ENCODE measurements around the gene WNT9B.
"Not testable (repeated sequence)": the region's sequence is repeated elsewhere in the genome, so short reads cannot be mapped to it uniquely, and the experiment has no call there.

WNT9B gene

DNA sequence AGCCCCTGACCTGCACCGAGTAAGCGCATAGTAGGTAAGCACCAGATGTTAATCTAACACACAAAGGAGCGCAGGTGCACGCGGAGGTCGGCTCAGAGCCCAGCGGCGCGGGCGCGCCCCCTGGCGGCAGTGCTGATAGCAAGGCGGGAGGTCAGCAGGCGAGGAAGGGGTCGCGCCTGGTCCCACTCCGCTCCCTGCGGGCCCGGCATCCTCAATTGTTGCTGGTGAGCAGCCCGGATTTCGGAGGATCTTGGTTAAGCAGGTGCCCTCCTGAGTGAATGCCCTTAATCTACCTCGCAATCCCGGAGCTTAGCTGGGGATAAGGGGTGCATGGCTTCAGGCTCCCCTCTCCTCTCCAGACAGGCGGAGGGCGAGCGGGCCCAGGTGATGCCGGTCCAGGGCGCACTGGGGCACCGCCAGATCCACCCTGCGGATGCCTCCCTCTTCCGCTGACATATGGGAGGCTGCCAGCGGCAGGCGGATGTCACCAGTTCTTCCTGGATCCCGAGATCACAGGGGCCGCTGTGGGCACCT, 28.9 kb upstream of the WNT9B start:
- no peak for DNase-seq

DNA sequence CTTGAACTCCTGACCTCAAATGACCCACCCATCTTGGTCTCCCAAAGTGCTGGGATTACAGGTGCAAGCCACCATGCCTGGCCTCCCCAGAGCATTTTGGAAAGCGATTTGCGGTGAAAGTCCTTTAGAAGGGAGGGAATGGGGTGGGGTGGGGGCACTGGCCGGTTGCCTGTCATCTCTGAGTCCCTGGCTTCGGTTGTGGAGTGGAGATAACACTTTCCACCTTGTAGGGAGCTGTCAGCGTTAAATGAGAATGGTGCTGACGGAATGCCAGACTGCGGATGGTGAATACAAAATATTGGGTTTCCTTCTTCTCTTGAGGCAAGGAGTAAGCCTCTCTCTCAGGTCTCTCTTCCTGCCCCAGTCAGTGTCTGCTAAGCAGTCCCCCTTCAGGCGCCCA, 27.7 kb upstream of the WNT9B start:
- no peak for DNase-seq

DNA sequence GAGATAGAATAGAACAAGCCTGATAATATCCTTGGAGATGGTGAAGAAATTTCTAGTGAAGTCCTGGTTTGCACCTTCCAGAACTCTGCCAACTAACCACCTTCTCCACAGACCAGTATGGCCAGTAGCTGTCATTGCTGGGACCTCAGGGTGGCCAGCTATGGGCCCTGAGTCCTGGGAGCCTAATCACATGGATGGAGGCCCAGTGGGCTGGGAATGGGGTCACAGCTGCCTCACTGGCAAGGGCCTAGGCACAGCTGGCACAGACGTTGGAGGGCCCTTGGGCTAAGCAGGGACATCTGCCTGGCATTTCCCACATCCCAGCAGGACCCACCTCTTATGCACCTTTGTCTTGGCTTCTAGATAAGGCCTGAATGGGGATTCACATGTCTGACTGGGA, 25.3 kb upstream of the WNT9B start:
- DNase-seq = no peak

DNA sequence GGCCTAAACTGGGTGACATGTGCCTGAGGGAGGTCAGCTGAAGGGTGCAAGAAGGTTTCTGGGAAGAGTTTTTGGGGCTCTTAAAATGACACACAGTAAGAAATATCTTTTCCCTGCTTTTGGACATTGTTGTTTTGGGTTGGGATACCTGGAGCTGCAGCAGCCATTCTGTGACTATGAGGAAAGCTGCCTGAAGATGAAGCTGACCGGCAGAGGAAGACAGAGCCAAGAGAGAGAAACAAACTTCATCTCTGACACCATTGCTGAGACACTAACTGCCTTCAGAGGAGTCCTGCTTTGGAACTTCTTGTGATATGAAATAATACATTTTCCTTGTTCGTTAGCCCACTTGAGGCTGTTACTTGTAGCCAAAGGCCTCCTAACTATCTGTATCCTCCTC, 24.1 kb upstream of the WNT9B start:
- no peak for DNase-seq

DNA sequence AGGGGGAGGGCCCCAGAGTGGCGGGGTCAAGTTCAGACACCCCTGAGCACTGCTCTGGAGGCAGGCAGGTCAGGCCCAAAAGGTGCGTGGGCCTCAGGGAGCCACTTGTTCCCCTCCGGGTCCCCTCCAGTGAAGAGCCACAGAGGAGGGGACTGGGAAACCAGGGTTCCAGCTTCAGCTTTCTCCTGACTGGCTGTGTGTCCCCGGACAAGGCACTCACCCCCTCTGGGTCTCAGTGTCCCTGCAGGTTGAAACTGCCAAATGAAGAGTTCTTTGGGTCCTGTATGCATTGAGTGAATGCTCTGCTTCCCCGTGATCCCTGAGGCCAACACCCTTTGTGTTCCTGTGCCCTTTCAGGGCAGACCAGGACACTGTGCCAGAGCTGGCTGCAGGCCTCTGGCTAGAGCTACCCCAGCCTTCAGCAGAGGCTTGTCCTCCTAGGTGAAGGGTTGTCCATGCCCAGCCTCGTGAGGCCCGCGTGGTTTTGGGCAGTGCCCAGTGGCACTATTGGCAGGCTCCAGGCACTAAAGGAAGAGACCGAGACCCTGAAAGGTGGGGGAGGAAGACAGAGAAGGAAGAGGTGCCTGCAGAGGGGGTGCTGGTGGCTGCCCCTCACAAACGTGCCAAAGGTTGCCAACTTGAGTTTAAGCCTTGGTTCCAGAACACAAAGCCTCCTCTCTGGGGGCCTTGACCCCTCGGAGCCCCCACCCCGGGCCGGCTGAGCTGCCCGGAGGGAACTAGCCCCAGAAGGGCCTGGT, 19.6 kb upstream of the WNT9B start:
- DNase-seq = no peak

DNA sequence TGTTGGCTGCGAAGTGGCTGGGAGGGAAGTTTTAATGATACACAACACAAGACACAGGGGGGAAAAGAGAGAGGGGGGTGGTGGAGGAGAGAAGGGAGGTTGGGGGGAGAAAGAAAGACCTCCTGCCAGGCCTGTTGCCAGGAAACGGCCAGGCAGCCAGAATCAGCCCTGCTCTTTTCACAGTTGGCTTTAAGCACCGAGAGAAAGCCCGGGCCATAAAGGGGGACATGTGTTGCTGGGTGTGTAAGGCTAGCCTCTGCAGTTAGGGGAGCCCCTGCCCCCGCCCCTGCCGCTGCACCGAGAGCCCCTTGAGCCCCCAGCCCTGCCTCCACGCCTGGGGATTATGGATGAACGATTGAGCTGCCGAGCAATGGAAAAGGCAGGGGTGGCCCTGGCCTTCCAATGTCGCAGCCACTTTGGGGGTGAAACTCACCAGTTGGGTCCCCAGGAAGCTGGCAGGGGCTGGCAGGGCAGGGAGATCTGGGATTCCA, 19.0 kb upstream of the WNT9B start:
- DNase-seq = no peak

DNA sequence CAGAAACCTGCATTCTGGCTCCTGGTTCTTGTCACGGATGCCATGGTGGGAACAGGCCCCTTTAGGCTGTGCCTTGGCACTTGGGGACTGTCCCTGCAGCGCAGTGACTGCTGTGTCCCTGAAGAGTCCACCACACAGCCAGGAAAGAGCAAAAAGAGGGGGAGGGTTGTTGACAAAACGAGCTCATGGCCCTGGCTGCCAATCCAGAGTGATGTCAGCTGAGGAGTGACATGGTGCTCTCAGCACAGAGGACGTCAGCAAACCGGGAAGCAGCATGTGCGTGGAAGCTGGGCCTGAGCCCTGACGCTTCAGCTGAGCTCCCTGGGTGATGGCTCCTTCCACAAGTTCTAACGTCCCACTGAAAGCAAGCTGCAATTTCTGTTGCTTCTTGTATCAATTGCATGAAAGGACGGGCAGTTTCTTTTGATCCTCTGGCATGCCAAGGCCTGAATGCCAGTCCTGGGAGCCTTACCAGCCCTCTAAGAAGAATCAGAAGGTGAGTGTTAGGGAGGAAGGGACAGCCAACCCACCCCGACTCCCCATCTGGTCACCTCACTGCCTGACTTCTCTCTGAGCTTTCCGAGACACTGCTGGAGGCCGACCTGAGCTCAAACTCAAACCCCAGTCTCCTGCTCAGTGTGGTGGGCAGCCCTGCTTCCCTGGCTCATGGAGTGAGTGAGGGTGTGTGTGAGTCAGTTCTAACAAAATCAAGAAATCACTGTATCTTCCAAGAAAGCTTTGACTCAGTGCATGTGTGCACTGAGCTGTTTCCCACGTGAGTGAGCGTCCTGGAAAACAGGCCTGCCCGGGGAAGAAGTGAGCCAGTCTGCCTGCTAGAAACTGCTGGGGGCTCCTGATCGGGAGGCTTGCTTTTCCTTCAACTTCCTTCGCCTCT, 18.2 kb upstream of the WNT9B start:
- DNase-seq = peak; percentile 84

DNA sequence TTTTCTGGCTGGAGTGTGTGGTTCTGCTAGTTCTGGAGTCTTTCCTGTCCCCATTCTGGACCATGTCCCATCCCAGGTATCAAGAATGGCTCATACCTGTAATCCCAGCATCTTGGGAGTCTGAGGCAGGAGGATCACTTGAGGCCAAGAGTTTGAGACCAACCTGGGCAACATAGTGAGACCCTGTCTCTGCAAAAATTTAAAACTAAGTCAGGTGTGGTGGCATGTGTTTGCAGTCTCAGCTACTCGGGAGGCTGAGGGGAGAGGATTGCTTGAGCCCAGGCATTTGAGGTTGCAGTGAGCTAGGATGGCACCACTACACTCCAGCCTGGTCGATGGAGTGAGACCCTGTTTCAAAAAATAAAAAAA, 17.6 kb upstream of the WNT9B start:
- no peak for DNase-seq

DNA sequence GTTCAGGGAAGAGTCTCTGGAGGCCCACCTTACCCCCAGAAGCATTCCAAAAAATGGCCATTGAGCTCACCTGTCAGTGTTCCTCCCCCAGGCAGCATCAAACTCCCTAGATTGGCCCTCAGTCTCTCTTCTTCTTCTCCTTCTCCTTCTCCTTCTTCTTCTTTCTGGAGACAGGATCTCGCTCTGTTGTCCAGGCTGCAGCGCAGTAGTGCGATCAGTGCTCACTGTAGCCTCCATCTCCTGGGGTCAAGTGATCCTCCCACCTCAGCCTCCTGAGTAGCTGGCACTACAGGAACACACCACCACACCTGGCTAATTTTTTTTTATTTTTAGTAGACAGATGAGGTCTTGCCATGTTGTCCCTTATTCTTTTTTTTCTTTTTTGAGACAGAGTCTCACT, 16.5 kb upstream of the WNT9B start:
- DNase-seq = no peak

DNA sequence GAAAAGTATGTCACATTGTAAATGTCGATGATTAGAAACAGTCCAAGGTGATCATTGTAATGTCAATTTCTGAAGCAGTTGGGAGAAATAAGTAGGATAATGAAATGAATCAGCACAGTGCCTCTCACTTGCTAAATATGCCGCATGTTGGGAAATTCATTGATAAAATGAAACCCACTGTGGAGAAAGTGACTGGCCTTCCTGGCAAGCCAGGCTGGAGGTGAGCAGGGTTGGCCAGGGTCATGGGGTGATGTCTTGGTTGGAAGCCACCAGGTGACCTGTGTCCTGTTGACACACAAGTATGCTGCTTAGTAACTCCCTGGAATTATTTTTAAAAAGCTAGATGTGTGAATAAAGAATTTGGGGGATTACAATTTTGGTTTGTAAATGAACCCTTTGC, 14.9 kb upstream of the WNT9B start:
- DNase-seq = no peak

DNA sequence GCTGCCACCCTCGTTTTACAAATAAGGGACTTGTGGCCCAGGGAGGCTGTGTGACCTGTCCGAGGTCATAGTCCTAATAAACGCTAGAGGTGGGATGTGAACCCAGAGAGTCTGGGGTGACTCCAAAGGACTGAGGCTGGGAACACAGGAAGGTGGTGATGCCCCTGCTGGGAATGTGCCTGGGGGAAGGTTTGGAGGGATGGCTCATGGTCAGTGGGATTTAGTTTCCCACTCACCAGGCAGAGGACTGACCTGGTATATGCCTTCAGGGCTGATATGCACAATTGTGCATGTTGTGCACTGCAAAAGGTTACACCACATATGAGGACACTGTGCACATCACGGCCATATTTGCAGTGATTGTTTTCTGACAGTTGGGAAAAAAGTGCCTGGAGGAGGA, 13.9 kb upstream of the WNT9B start:
- DNase-seq = no peak

DNA sequence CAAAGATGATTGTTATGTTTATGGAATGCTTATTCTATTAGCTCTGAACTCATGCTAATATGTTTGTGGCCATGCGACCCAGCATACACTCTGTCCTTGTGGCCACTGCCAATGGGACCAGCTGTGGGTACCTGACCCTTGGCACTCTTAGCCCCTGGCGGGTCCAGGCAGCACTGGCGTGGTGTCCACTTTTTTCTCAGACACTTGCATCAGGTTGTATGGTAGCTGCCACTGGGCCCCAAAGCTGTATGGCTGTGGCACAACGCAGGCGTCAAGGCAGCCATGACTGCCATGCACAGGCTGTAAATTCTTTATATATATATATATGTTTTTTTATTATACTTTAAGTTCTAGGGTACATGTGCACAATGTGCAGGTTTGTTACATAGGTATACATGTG, 12.2 kb upstream of the WNT9B start:
- DNase-seq = no peak

DNA sequence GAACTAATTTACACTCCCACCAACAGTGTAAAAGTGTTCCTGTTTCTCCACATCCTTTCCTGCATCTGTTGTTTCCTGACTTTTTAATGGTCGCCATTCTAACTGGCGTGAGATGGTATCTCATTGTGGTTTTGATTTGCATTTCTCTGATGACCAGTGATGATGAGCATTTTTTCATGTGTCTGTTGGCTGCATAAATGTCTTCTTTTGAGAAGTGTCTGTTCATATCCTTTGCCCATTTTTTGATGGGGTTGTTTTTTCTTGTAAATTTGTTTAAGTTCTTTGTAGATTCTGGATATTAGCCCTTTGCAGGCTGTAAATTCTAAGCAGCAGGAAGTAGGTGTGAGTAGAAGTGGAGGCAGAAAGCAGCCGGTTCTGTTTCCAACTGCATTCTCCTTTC, 10.8 kb upstream of the WNT9B start:
- not testable (repeated sequence) for DNase-seq

DNA sequence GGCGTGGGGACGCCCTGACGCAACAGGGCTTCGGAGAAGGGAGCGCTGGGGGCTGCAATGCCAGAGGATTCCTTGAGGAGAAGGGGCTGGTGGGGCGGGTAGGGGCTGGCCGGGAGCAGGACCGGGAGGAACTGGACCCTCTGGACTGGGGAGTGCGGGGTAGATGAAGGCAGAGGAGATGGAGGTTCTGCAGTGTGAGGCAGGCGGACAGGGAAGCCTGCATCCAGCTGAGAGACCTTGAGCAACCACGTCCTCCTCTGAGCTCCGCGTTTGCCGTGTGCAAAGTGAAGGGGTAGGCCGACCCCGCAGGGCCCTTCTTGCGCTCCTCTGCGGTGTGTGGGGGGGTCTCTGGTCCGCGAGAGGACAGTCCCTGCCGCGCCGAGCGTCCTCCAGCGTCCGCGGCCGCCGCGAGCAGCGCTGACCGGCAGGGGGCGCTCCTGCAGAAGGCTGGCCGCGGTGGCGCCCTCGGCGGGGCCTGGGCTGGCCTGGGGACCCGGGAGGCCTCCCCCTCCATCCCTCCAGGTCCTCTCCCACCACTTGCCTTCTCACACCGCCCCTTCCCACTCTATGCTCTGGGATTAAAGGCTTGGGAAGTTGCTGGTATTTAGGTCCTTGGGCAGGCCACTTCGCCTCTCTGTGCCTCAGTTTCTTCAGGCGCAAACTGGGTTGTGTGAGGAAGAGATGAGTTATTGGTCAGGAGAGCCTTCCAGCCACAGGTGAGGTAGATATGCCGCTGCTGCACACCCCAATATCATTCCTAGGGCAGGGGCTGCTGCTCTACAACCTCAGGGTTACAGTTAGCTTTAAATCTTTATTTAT, 9.6 kb upstream of the WNT9B start:
- no peak for DNase-seq

DNA sequence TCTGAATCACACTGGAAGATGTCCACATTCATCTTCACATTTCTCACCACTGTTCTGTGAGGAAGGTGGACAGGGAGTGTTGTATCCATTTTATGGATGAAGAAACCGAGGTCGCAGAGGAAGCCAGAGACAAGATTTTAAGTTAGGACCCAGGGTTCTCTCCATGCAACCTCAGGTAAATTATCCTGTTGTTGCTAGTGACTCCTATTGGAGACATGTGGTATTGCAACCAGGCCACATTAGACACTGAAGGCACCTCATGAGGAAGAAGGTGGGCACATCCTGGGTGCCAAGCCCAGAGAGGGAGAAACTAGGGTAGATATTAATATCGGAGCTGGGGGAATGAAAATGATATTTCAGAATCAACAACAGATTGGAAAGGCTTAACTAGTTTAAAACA, 8.5 kb upstream of the WNT9B start:
- no peak for DNase-seq

DNA sequence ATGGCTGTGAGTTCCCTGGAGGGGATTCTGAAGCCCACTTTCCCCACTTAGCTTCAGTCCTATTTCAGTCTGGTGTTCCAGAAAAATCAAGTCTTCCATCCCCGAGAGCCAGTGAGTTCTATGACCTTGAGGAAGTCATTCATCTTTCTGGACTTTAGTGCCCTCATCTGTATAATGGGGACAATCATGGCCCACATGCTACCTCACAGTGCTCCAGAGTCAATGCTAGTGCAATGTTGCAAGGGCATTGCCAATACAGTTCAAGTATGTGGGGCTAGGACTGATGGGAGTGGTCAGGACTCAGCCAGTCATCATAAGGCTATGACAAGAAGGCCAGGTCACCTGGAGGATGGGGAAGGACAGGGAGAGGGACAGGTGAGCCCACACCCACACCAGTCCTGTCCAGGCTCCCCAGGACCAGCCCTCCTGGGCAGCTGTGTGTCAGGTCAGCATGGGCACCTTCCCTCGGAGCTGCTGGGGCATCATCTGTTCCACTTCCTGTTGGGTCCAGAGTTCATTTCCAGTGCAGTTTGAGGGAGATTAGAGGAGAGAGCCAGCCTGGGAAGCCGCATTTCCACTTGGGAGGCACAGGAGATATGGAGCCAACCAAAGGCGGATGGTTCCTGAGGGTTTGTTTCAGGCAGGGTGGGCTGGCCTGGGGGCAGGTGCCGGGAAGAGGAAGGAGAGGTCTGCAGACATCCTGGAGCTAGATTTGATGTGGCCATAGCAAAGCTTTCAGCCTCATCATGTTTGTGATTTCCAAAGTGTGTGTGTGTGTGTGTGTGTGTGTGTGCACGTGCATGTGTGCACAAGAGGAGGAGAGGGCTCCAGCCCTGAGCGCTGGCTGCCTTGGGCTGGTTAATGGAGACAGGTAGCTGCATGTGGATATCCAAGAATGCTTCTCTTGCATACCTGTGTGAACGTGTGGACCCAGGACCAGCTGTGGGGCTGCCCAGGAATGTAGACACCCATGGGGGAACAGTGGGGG, 3.9 kb upstream of the WNT9B start:
- no peak for DNase-seq

DNA sequence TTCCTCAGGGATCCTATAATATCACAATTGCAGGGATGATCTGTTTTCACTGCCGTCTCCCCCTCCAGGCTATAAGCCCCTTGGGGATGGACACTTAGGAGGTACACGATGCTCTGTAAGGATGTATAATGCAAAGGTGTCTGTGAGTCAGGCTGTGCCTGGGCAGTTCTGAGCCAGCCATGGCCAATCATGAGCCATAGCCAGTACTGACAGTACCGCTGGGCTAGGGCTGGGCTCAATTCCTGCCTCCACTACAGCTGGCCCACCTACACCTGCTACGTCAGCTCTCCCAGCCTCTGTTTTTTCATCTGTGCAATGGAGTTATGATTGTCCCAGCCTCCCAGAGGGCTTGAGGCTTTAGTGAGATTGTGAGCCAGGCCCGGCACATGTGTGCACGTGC, 2.8 kb upstream of the WNT9B start:
- DNase-seq = no peak

DNA sequence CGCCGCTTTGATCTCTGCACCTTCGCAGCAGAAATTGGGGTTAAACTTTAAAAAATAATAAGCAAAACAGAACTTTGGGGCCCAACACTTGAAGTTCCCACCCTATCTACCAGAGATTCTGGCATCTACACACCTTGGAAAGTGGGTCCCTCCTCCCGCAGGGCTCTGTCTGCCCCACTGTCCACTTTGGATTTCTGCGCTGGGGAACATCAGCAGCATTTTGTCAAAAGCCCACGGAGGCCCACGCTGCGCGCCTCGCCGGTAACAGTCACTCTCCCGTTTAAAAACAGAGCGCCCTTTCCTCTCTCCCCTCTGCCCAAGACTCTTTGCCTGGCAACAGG, 725 bp upstream of the WNT9B start:
- DNase-seq = no peak

DNA sequence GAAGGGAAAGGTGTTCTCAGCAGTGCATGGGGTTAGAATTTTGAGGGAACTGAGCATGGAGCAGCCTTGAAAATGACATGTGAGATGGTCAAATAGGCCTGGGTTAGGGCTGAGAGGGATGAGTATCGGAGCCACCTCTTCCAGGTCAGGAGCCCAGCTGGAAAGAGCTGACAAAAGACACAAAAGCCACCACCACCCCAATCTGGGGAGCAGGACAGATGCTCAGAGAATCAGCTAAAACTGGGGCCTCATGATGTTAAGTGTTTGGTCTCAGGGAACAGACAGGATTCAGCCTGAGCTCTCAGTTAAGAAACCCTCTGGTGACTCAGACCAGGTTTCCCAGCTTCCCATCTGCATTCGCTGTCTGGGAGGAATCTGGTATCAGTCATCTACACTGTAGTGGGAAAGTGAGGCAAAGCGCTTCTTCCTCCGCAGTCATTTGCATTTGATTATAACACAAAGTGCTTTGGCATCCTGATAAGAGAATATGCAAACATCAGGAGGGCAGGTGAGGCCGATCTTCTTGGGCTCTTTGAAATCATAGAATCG, 2.6 kb downstream of the WNT9B start:
- DNase-seq = peak; percentile 59

DNA sequence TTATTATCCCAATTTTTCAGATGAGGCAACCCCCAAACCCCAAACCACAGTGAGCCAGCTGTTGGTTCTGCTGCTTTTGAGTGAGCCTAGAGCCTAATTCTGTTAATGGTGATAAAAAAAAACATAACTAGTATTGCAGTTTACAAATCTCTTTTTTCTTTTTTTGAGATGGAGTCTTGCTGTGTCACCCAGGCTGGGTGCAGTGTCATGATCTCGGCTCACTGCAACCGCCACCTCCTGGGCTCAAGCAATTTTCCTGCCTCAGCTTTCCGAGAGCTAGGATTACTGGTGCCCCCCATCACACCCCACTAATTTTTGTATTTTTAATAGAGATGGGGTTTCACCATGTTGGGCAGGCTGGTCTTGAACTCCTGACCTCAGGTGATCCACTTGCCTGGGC, 3.1 kb downstream of the WNT9B start:
- DNase-seq = no peak

DNA sequence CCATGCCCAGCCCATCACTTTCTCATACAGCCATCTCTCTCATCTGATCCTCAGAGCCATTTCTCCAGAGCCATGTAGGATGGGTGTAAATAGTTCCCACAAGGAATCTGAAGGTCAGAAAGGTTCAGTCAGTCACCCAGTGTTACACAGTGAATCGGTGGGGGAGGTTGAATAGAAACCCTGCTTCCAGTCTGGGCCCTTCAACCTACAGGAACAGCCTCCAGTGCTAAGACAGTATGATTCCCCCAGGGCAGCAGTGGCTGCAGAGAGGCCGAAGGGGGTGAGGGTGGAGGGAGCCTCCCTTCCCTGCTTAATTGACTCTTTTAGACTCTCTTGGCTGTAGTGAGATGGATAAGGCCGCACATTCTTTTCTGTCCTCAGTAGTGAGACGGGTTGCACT, 3.6 kb downstream of the WNT9B start:
- DNase-seq = no peak

DNA sequence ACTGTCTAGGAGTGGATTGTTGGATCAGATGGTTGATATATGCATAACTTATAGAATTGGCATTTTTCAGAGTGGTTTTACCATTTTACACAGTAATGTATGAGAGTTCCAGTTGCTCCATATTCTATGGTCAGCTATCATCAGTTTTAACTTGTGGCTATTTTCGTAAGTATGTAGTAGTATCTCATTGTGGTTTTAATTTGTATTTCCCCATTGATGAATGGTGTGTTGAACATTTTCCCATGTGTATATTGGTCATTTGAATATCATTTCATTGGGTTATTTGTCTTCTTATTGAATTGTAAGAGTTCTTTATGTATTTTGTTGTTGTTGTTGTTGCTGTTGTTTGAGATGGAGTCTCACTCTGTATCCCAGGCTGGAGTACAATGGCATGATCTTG, 6.2 kb downstream of the WNT9B start:
- no peak for DNase-seq

Data from fibroblast of skin of right biceps (primary cell).